HepG2 (cell line): ENCODE results near the gene CSNK1D. TPM values are rescaled to one million over a fixed set of nuclear protein-coding genes. Genes with fewer than 3 reads are reported as not detected.

Experiments used
- ARID4A ChIP-seq: sonication (generic); formaldehyde crosslinking; IDR thresholded peaks from 2 replicates; pipeline ENCODE4 v1.5.0; 2020; ENCODE audit warnings: mild to moderate bottlenecking, missing genetic modification reagents, borderline replicate concordance
- HCFC1 ChIP-seq: fragments of 150-350 bp; IDR thresholded peaks from 2 replicates; pipeline ENCODE4 v1.6.1; 2014; ENCODE audit warnings: low read depth, low read length
- RFX5 ChIP-seq: IDR thresholded peaks from 2 replicates; pipeline ENCODE4 v1.6.1; 2011; ENCODE audit warnings: low read depth, low read length, improper control_type of control experiment
- SMAD9 ChIP-seq: sonication (generic); formaldehyde crosslinking; IDR thresholded peaks from 2 replicates; pipeline ENCODE4 v1.5.1; 2020; ENCODE audit warnings: mild to moderate bottlenecking, missing genetic modification reagents
- SOX5 ChIP-seq: IDR thresholded peaks from 2 replicates; pipeline ENCODE4 v1.6.1; 2016; ENCODE audit warnings: borderline replicate concordance
- U2AF2 ChIP-seq: fragments of 200-400 bp; formaldehyde crosslinking; IDR thresholded peaks from 2 replicates; pipeline ENCODE4 v1.6.1; 2017; ENCODE audit warnings: low read depth, mild to moderate bottlenecking, low read length
- ZBTB44 ChIP-seq: sonication (generic); formaldehyde crosslinking; IDR thresholded peaks from 2 replicates; pipeline ENCODE4 v1.4.0; 2020; ENCODE audit warnings: missing genetic modification reagents
- ZBTB46 ChIP-seq: sonication (generic); formaldehyde crosslinking; IDR thresholded peaks from 2 replicates; pipeline ENCODE4 v1.4.0; 2020; ENCODE audit warnings: mild to moderate bottlenecking, missing genetic modification reagents, borderline replicate concordance
- ZC3H13 ChIP-seq: sonication (generic); formaldehyde crosslinking; IDR thresholded peaks from 2 replicates; pipeline ENCODE4 v1.8.1; 2023; ENCODE audit warnings: mild to moderate bottlenecking, missing genetic modification reagents, moderate library complexity
- ZFYVE20 ChIP-seq: sonication (generic); formaldehyde crosslinking; IDR thresholded peaks from 2 replicates; pipeline ENCODE4 v1.8.0; 2023; ENCODE audit warnings: low read depth, mild to moderate bottlenecking, moderate library complexity, missing genetic modification reagents, borderline replicate concordance
- ZNF138 ChIP-seq: sonication (generic); formaldehyde crosslinking; IDR thresholded peaks from 2 replicates; pipeline ENCODE4 v1.5.0; 2020; ENCODE audit warnings: mild to moderate bottlenecking, low read depth, missing genetic modification reagents
- ZNF234 ChIP-seq: sonication (generic); formaldehyde crosslinking; conservative IDR thresholded peaks from 2 replicates; pipeline ENCODE4 v1.5.1; 2020; ENCODE audit warnings: mild to moderate bottlenecking, missing genetic modification reagents
- ZNF251 ChIP-seq: sonication (generic); formaldehyde crosslinking; IDR thresholded peaks from 2 replicates; pipeline ENCODE4 v1.9.0; 2021; ENCODE audit warnings: mild to moderate bottlenecking, missing genetic modification reagents
- ZNF3 ChIP-seq: IDR thresholded peaks from 2 replicates; pipeline ENCODE4 v1.7.0; 2017; ENCODE audit warnings: inconsistent platforms
- ZNF790 ChIP-seq: sonication (generic); formaldehyde crosslinking; IDR thresholded peaks from 2 replicates; pipeline ENCODE4 v1.8.0; 2022; ENCODE audit warnings: missing genetic modification reagents, mild to moderate bottlenecking, borderline replicate concordance
- ZNF879 ChIP-seq: sonication (generic); formaldehyde crosslinking; IDR thresholded peaks from 2 replicates; pipeline ENCODE4 v1.8.1; 2023; ENCODE audit warnings: missing genetic modification reagents
- polyA plus RNA-seq, 8 experiments: library from polyadenylated mRNA; depleted of rRNA in 3 of 8; stranded (reverse) in 7 of 8; unstranded in 1 of 8; fragments of >200 nt; fragmentation: Illumina TruSeq in 4 of 8; extraction: Trizol in 4 of 8; gene quantifications; 2 replicates each; pipeline versions ENCODE4 v1.2.1 to v1.2.3, GENCODE V29; 2011 to 2016; ENCODE audit warnings: low read depth in 4 of 8, missing spikeins in 1 of 8, mixed read lengths in 1 of 8; ENCODE audit not compliant: insufficient read depth in 1 of 8
- total RNA-seq, 5 experiments: library from RNA; depleted of rRNA; stranded (reverse); fragments of >200 nt; fragmentation: Illumina TruSeq; extraction: Trizol; gene quantifications; 2 replicates each; pipeline ENCODE4 v1.2.3, GENCODE V29; 2016; ENCODE audit warnings: low read depth in 1 of 5
- TF ChIP-seq, protein P1 (sequence below): sonication (generic); formaldehyde crosslinking; IDR thresholded peaks from 2 replicates; pipeline ENCODE4 v1.8.1; 2023; ENCODE audit warnings: mild to moderate bottlenecking, inconsistent platforms, moderate library complexity, missing genetic modification reagents, borderline replicate concordance
- TF ChIP-seq, protein P2 (sequence below): sonication (generic); formaldehyde crosslinking; IDR thresholded peaks from 2 replicates; pipeline ENCODE4 v1.5.1; 2020; ENCODE audit warnings: missing genetic modification reagents, mild to moderate bottlenecking, borderline replicate concordance

CSNK1D gene
- total and polyA plus RNA-seq, 2 of the 13 experiments (the other 11 are each of a cell fraction or from before 2014, with no cell fraction given) = 31.5 to 128 TPM

DNA sequence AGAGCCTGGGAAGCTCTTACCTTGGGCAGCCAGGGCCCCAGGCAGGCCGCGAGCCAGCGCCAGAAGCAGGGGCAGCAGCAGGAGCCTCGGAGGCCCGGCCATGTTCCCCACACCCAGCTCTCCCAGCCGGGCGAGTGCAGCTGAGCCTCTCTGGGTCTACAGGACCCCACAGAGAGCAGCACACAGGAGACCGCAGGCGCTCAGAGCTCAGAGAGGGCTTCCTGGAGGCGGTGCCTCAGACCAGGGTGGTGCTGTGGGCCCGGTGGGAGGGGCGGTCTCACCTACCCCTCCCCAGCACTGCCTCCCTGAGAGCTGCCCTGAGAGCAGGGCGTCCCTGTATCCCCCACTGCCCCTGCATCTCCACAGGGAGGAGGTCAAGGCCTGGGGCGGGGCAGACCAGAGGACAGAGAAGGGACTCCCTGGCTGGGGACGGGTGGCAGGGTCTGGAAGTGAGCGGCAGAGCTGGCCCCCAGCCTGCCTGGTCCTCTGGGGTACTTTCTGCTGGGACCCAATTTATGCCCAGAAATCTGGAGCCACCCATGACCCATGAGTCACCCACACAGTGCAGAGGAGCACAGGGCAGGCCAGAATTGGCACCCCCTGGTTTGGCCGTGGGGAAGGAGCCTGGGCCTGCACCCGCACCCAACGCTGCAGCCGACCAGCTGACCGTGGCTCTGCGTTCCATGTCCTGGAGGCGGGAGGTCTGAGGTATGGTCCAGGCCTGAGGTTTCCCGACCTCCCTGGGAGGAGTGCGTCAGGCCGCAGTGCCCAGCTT, 44.1 kb upstream of the CSNK1D start, which contains the start of gene CD7 (continued):
- TF ChIP-seq ZBTB46 (CRISPR knock-in tag) = no peak
- no peak for TF ChIP-seq ZNF3 (CRISPR knock-in tag)
- no peak; the same call in 1 of the 2 replicates for TF ChIP-seq ZC3H13 (CRISPR knock-in tag)
- peak; percentile 60 for TF ChIP-seq ARID4A
- no peak for TF ChIP-seq ZNF234 (CRISPR knock-in tag)
- no peak for TF ChIP-seq ZNF879 (CRISPR knock-in tag)
- no peak for TF ChIP-seq RFX5
- 0 out of 2 replicates have a peak, but pooled peaks have one; percentile 15 for TF ChIP-seq SMAD9
- TF ChIP-seq HCFC1 = no peak
- TF ChIP-seq ZFYVE20 = 0 out of 2 replicates have a peak, but pooled peaks have one; percentile 70
- TF ChIP-seq ZNF790 = no peak
- TF ChIP-seq ZNF138 (CRISPR knock-in tag) = peak; percentile 20; the same call in 1 of the 2 replicates
- no peak for TF ChIP-seq ZBTB44
- TF ChIP-seq, protein P1, sequence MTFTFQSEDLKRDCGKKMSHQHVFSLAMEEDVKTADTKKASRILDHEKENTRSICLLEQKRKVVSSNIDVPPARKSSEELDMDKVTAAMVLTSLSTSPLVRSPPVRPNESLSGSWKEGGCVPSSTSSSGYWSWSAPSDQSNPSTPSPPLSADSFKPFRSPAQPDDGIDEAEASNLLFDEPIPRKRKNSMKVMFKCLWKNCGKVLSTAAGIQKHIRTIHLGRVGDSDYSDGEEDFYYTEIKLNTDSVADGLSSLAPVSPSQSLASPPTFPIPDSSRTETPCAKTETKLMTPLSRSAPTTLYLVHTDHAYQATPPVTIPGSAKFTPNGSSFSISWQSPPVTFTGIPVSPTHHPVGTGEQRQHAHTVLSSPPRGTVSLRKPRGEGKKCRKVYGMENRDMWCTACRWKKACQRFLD (CRISPR knock-in tag) = no peak
- TF ChIP-seq SOX5 (CRISPR knock-in tag) = peak; percentile 40; the same call in 1 of the 2 replicates
- no peak for TF ChIP-seq ZNF251 (CRISPR knock-in tag)
- TF ChIP-seq U2AF2 = no peak
- TF ChIP-seq, protein P2, sequence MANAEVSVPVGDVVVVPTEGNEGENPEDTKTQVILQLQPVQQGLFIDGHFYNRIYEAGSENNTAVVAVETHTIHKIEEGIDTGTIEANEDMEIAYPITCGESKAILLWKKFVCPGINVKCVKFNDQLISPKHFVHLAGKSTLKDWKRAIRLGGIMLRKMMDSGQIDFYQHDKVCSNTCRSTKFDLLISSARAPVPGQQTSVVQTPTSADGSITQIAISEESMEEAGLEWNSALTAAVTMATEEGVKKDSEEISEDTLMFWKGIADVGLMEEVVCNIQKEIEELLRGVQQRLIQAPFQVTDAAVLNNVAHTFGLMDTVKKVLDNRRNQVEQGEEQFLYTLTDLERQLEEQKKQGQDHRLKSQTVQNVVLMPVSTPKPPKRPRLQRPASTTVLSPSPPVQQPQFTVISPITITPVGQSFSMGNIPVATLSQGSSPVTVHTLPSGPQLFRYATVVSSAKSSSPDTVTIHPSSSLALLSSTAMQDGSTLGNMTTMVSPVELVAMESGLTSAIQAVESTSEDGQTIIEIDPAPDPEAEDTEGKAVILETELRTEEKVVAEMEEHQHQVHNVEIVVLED = peak; percentile 58
